MCF 10A (cell line): Measurements from ENCODE around the gene NAALADL2. TPM values are rescaled to one million over a fixed set of nuclear protein-coding genes. Genes with fewer than 3 reads are reported as not detected.

Experiments
- BruUV-seq: library from RNA; stranded (reverse); fragments of 400-500 nt; replicated peaks from 2 replicates; lab custom pipeline; 2021; lab: Mats Ljungman, UMichigan
- CTCF ChIA-PET: fragments of 300-600 bp; sonication (Branson Sonifier 250); formaldehyde crosslinking; extraction: SDS; loops from one replicate; lab custom pipeline; 2021; ENCODE audit warnings: antibody characterized with exemption, inconsistent platforms; lab: Yijun Ruan, JAX
- POLR2A ChIA-PET: fragments of 300-600, 350-650 bp; sonication (Branson Sonifier 250); formaldehyde crosslinking; extraction: SDS; loops from one replicate; lab custom pipeline; 2020; ENCODE audit warnings: antibody characterized with exemption, inconsistent platforms; lab: Yijun Ruan, JAX
- DNase-seq: peaks from one replicate; pipeline ENCODE4 v3.0.0-alpha.2; 2018; ENCODE audit not compliant: unreplicated experiment
- H3K27ac Mint-ChIP-seq: one replicate; pipeline ENCODE4 v1.8.0; 2022; ENCODE audit warnings: mild to moderate bottlenecking, low read depth, mixed read lengths; ENCODE audit not compliant: unreplicated experiment
- H3K27me3 Mint-ChIP-seq: one replicate; pipeline ENCODE4 v1.8.0; 2022; ENCODE audit warnings: mixed read lengths; ENCODE audit not compliant: insufficient read depth, unreplicated experiment
- H3K36me3 Mint-ChIP-seq: one replicate; pipeline ENCODE4 v1.8.0; 2022; ENCODE audit warnings: mild to moderate bottlenecking, moderate library complexity, mixed read lengths; ENCODE audit not compliant: insufficient read depth, unreplicated experiment
- H3K4me1 Mint-ChIP-seq: one replicate; pipeline ENCODE4 v1.8.0; 2022; ENCODE audit warnings: mixed read lengths; ENCODE audit not compliant: insufficient read depth, unreplicated experiment
- H3K4me3 Mint-ChIP-seq: one replicate; pipeline ENCODE4 v1.8.0; 2022; ENCODE audit warnings: mild to moderate bottlenecking, moderate library complexity, mixed read lengths; ENCODE audit not compliant: unreplicated experiment
- H3K9me3 Mint-ChIP-seq: one replicate; pipeline ENCODE4 v1.8.0; 2022; ENCODE audit warnings: mixed read lengths; ENCODE audit not compliant: unreplicated experiment
- intact Hi-C: fragments of 100-400 bp; cut with micrococcal nuclease; formaldehyde crosslinking; loops from 2 replicates; pipeline ENCODE4 v1.14.1; 2022
- total RNA-seq: library from RNA; stranded (reverse); gene quantifications from 2 replicates; pipeline ENCODE4 v1.2.3, GENCODE V29; 2022
- TF ChIP-seq, protein P1 (sequence below): fragments of 200-600 bp; IDR thresholded peaks from one replicate; pipeline ENCODE4 v1.8.0; 2022; ENCODE audit warnings: antibody characterized with exemption, mild to moderate bottlenecking; ENCODE audit not compliant: unreplicated experiment

The NAALADL2 gene
- total RNA-seq, 1 experiment from 2014 or later: 4.2 TPM

DNA sequence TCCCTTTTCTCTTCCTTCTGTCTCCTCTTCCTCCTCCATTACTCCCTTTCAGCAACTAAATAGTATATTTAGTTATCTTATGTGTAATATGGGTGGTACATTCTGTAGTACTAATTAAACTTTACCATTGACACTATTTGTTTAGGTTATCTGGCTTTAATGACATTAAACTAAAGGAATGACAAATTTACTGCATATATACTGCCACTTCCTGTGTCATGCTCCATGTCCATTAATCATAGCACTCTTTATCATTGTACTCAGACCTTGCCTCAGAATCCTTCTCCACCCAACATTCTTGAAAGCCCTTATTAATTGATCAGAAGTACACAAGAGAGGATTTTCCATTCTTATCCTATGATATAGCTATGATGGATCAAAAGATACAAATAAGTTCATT, 244.2 kb downstream of the NAALADL2 start:
- no peak for DNase-seq

DNA sequence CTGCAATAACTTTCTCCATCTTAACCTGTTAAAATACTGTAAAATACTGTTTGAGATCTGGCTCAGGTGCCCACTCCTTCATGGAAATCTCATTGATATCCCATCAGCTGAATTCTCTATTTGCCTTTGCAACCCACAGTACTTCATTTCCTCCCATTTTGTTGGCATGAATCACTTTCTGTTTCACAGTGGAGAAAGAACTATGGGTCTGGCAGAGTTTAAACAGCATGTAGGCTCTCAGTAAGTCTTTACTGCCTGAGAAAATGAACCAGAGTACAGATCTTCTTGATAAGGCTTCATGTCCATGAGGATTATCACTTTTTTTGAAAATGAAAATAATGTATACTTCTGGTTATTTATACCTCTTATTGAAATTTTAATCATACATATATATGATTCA, 245.9 kb downstream of the NAALADL2 start:
- no TSS peak for BruUV-seq
- no peaks in the 10 kb centered on the region for H3K4me1 Mint-ChIP-seq
- CTCF ChIA-PET: no interaction called here
- POLR2A ChIA-PET: no interaction called here
- intact Hi-C loops: no loop called here
- no peak for DNase-seq
- no peaks in the 10 kb centered on the region for H3K36me3 Mint-ChIP-seq
- H3K27me3 Mint-ChIP-seq: no peaks in the 10 kb centered on the region
- TF ChIP-seq, protein P1, sequence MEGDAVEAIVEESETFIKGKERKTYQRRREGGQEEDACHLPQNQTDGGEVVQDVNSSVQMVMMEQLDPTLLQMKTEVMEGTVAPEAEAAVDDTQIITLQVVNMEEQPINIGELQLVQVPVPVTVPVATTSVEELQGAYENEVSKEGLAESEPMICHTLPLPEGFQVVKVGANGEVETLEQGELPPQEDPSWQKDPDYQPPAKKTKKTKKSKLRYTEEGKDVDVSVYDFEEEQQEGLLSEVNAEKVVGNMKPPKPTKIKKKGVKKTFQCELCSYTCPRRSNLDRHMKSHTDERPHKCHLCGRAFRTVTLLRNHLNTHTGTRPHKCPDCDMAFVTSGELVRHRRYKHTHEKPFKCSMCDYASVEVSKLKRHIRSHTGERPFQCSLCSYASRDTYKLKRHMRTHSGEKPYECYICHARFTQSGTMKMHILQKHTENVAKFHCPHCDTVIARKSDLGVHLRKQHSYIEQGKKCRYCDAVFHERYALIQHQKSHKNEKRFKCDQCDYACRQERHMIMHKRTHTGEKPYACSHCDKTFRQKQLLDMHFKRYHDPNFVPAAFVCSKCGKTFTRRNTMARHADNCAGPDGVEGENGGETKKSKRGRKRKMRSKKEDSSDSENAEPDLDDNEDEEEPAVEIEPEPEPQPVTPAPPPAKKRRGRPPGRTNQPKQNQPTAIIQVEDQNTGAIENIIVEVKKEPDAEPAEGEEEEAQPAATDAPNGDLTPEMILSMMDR: no peak
- no peaks in the 10 kb centered on the region for H3K9me3 Mint-ChIP-seq
- H3K27ac Mint-ChIP-seq: no peak overlapping the region
- no peak overlapping the region for H3K4me3 Mint-ChIP-seq

More for the DNA sequence above, 244.2 kb downstream of the NAALADL2 start:
- Mint-ChIP-seq H3K27me3 (no peaks in the 10 kb centered on the region), H3K27ac (no peak overlapping the region), H3K4me1 (no peaks in the 10 kb centered on the region), H3K9me3 (no peaks in the 10 kb centered on the region), H3K36me3 (no peaks in the 10 kb centered on the region), H3K4me3 (no peak overlapping the region)
- intact Hi-C loops: no loop called here
- ChIA-PET POLR2A (no interaction called here), CTCF (no interaction called here)
- TF ChIP-seq, protein P1: no peak
- no TSS peak for BruUV-seq

DNA sequence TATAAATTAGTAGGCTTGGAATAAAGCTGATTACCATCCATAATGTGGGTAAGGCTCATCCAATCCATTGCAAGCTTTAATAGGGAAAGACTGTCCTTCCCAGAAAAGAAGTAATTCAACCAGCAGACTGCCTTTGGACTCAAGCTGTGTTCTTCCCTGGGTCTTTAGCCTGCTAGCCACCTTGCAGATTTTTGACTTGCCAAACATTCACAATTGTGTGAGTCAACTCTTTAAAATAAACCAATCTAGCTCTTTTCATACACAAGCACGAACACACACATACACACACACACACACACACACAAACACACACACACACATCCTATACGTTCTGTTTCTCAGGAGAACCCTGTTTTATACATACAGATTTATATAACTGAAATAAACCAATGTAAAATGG, 248.1 kb downstream of the NAALADL2 start:
- intact Hi-C loops: no loop called here
- Mint-ChIP-seq H3K27ac (no peak overlapping the region), H3K36me3 (no peaks in the 10 kb centered on the region), H3K4me3 (no peak overlapping the region), H3K9me3 (no peaks in the 10 kb centered on the region), H3K27me3 (no peaks in the 10 kb centered on the region), H3K4me1 (peaks cover 6% of the 10 kb centered on the region)
- no TSS peak for BruUV-seq
- TF ChIP-seq, protein P1: no peak
- DNase-seq: no peak
- ChIA-PET POLR2A (no interaction called here), CTCF (interaction anchor here (0.7 kb wide), 1 partner anchor 480 kb away, joined by 3 read pairs; no protein-coding TSS in a partner anchor)

DNA sequence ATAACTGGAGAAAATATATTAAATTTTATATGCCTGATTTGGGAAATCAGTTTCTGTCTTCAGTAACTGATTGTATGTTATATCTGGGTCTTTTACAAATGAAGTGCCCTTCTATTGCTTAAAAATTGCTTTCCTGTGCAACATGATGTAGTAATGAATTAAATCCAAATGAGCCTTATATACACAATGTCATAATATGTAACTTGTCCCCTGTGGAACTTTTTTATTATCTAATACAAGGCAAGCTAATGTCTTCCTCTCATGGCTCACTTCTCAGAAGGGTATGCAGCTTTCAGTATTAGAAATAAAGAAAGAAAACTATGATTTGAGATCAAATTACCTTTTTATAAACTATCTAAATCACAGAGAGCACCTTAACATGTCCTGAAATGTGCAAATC, 248.9 kb downstream of the NAALADL2 start:
- no peaks in the 10 kb centered on the region for H3K36me3 Mint-ChIP-seq
- POLR2A ChIA-PET: interaction anchor here (0.8 kb wide), 1 partner anchor 10 kb away, joined by 3 read pairs; no protein-coding TSS in a partner anchor
- CTCF ChIA-PET: no interaction called here

More for the DNA sequence above, 248.9 kb downstream of the NAALADL2 start:
- H3K4me3 Mint-ChIP-seq: no peak overlapping the region
- TF ChIP-seq, protein P1: no peak
- intact Hi-C loops: no loop called here
- DNase-seq: no peak
- no peaks in the 10 kb centered on the region for H3K9me3 Mint-ChIP-seq
- peaks cover 6% of the 10 kb centered on the region for H3K4me1 Mint-ChIP-seq
- no peak overlapping the region for H3K27ac Mint-ChIP-seq
- no peaks in the 10 kb centered on the region for H3K27me3 Mint-ChIP-seq
- no TSS peak for BruUV-seq
